Measurements from ENCODE around the gene SLC6A2.

Gene SLC6A2

DNA sequence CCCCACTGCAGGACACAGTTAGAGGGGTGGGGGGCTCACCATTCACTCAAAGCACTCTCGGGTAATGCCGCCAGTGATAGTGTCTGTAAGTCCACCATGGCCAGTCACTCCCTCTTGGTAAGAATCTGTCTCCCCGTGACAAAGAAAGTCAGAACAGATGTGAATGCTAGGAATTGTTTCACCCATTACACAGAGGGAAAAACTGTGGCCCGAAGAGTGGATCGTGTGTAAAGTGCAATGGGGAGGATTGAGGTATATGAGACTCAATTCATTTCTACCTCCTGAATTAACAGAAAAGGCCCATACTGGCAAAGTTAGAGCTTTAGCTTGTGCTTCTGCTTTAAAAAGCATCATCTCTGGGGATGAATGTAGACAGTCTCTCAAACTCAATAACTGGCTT is 17.5 kb upstream of the SLC6A2 start:
- no peak for DNase-seq (ENCODE audit: low read depth)
- TF ChIP-seq, protein P1, sequence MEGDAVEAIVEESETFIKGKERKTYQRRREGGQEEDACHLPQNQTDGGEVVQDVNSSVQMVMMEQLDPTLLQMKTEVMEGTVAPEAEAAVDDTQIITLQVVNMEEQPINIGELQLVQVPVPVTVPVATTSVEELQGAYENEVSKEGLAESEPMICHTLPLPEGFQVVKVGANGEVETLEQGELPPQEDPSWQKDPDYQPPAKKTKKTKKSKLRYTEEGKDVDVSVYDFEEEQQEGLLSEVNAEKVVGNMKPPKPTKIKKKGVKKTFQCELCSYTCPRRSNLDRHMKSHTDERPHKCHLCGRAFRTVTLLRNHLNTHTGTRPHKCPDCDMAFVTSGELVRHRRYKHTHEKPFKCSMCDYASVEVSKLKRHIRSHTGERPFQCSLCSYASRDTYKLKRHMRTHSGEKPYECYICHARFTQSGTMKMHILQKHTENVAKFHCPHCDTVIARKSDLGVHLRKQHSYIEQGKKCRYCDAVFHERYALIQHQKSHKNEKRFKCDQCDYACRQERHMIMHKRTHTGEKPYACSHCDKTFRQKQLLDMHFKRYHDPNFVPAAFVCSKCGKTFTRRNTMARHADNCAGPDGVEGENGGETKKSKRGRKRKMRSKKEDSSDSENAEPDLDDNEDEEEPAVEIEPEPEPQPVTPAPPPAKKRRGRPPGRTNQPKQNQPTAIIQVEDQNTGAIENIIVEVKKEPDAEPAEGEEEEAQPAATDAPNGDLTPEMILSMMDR (conservative IDR thresholded peaks at IDR 0.05; ENCODE audit: control insufficient read depth, insufficient read depth, low read depth, low read length), result no peak

DNA sequence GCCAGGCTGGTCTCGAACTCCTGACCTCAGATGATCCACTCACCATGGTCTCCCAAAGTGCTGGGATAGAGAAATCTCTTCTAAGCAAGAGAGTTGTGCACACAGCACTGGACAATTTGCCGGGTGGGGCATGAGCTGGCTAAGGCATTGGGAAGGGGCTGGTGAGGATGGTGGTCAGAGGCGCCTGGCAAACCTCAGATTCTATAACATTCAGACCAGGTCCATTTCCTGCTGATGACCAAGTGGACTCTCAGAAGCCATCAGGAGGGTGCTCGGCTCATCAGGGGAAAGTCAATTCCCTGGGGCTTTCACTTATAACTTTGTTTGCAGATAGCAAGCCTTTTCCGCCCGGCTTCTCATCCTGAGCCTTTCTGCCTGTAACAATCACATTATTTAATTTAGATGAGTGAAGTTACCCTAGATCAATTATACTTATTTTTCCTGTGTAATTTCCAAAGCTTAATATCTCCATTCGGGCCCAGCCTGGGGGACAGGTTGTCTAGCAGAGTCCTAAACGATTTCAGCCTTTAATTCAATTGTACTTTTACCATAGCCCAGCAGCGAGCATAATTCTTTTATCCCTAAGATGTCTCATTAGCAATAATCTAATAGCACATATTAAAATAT is 15.0 kb upstream of the SLC6A2 start:
- TF ChIP-seq, protein P1 (conservative IDR thresholded peaks at IDR 0.05; ENCODE audit: control insufficient read depth, insufficient read depth, low read depth, low read length), result no peak

More for the DNA sequence above, 17.5 kb upstream of the SLC6A2 start:
- no peak overlapping the region for H3K4me3 ChIP-seq (ENCODE audit: control insufficient read depth, low read depth, low read length)

GRCh38 chr16:55641430-55642056 is 14.2 kb upstream of the SLC6A2 start:
- DNase-seq (ENCODE audit: low read depth), result no peak
- TF ChIP-seq, protein P1 (conservative IDR thresholded peaks at IDR 0.05; ENCODE audit: control insufficient read depth, insufficient read depth, low read depth, low read length), result no peak
- no peak overlapping the region for H3K4me3 ChIP-seq (ENCODE audit: control insufficient read depth, low read depth, low read length)

More for the DNA sequence above, 15.0 kb upstream of the SLC6A2 start:
- no peak overlapping the region for H3K4me3 ChIP-seq (ENCODE audit: control insufficient read depth, low read depth, low read length)
- DNase-seq (ENCODE audit: low read depth), result no peak

- TF ChIP-seq, protein P1 (conservative IDR thresholded peaks at IDR 0.05; ENCODE audit: control insufficient read depth, insufficient read depth, low read depth, low read length), result no peak
- no peak for DNase-seq (ENCODE audit: low read depth)
- H3K4me3 ChIP-seq (ENCODE audit: control insufficient read depth, low read depth, low read length), result no peak overlapping the region
These were observed 13.2 kb upstream of the SLC6A2 start for GRCh38 chr16:55642611-55643010.

DNA sequence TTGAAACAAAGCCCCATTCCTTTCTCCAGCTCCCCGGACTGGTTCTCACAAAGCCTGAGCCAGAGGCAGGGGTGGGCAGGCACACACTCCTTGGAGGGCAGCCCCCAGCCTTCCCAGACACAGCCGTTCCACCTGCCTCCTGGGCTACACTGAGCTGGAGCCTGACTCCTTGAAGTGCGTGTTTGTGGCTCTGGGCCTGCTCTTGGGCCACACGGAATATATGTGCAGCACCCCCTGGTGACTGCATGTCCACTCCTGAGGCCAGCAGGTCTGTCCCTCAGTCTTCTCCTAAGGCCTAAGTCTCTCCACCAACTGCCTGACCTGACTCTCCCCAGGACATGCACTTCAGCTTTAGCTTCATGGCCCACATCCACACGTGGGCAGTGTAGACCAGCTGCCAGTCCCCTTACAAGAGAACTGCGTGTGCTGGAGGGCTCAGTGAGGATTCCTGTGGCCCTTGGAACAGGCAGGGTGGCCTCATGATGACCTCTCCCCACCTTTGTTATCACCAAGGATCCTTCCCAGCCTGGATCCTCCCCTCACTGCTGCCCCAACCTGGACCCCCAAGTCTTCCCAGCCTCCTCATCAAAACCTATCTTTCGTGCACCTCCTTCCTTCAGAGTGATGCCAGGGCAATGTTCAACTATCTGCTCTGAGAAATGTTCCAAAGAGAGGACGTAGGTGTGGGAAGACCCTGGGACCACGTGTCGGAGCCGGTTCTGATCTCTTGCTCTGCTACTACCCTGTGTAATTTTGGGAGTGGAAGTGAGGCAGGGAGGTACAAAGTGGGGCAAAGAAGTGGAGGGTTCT is 12.4 kb upstream of the SLC6A2 start:
- H3K4me3 ChIP-seq (ENCODE audit: control insufficient read depth, low read depth, low read length), result no peak overlapping the region
- peak; percentile 10 for DNase-seq (ENCODE audit: low read depth)
- TF ChIP-seq, protein P1 (conservative IDR thresholded peaks at IDR 0.05; ENCODE audit: control insufficient read depth, insufficient read depth, low read depth, low read length), result no peak

GRCh38 chr16:55645986-55646385 is 9.8 kb upstream of the SLC6A2 start:
- TF ChIP-seq, protein P1 (conservative IDR thresholded peaks at IDR 0.05; ENCODE audit: control insufficient read depth, insufficient read depth, low read depth, low read length), result no peak
- no peak for DNase-seq (ENCODE audit: low read depth)
- no peak overlapping the region for H3K4me3 ChIP-seq (ENCODE audit: control insufficient read depth, low read depth, low read length)

All from fibroblast of mammary gland (primary cell).